ENCODE measurements around the gene ADCY10.

- no peak for TF ChIP-seq CTCF (IDR thresholded peaks at IDR 0.05 in 4 of 5, conservative IDR thresholded peaks at IDR 0.05 in 1 of 5)
- no peak for TF ChIP-seq POLR2A (IDR thresholded peaks at IDR 0.05)
Measured at GRCh38 chr1:167926486-167926997, 12.6 kb upstream of the ADCY10 start.

Data from gastrocnemius medialis (tissue), 4 donors.